ENCODE data around the gene HSFX3.
"Not testable (repeated sequence)": the region's sequence is repeated elsewhere in the genome, so short reads cannot be mapped to it uniquely, and the experiment has no call there.

HSFX3 gene

DNA sequence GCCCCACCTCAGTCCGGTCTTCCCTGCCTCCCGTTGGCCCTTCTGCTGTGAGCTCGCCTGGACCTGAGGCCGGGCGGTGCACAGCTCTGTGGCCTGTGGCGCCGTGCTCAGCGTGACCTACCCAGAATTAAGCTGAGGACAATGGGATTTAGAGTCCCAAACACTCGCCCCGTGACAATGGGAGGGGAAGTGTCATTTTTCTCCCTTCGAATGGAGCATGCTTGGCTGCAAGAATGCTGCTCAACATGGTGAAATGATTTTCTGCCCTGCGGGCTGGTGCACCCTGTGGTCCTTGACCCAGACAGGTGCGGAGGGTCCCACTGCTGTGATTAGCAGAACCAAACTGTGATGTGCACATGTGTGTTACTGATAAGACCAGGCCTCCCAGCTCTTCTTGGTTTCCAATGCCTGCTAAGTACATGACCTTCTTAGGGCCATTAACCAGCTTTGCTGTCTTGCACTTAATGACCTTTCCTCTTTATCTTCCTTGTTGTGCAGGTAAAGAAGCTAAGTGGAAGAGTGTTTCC lies 8.1 kb downstream of the HSFX3 start:
- TF ChIP-seq, protein P1, sequence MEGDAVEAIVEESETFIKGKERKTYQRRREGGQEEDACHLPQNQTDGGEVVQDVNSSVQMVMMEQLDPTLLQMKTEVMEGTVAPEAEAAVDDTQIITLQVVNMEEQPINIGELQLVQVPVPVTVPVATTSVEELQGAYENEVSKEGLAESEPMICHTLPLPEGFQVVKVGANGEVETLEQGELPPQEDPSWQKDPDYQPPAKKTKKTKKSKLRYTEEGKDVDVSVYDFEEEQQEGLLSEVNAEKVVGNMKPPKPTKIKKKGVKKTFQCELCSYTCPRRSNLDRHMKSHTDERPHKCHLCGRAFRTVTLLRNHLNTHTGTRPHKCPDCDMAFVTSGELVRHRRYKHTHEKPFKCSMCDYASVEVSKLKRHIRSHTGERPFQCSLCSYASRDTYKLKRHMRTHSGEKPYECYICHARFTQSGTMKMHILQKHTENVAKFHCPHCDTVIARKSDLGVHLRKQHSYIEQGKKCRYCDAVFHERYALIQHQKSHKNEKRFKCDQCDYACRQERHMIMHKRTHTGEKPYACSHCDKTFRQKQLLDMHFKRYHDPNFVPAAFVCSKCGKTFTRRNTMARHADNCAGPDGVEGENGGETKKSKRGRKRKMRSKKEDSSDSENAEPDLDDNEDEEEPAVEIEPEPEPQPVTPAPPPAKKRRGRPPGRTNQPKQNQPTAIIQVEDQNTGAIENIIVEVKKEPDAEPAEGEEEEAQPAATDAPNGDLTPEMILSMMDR (IDR thresholded peaks at IDR 0.05; ENCODE audit: low read length, missing control alignments): no peak

DNA sequence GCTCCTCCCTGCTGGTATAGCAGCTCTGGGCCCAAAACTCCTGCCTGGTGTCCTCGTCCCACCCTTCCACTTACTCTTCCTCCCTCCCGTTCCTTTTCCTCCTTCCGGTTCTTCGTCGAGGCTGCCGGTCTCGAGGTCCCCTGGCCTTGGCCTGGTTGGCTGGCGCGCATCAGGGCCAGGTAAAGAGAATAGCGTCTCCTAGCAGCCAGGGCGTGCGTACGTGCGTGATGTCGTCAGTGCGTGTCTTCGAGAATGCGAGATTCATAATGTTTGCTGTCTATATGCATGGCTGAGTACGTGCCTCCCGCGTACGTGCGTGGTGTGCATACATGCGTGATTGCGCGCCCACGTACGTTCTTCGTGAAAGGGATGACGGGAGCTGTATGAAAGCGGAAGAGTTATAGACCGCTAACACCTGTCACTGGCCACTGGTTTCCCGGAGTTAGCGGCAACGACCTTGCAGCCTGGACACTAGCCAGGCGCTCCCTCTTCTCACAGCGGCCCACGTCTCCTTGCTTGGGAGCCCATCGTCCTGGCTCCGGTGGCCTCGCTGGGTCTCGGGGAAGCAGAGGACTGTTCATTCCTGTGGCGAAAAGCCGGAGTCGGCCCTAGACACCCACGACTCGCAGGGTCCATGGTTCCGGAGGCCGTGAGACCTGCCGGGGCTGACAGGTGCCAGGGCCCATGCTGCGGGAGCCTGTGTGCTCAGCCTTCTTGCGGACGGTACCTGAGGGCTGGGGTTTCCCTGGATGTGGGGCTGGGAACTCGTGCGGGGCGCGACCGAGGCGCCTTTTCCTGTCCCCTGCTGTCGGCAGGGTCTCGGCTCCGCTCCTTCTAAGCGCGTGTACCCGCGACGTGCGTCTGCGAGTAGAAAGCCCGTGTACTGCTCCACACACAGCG lies 8.9 kb downstream of the HSFX3 start, which contains the start of gene EOLA1:
TSS of gene EOLA1 (plus strand) at position 392 of the 900 bp plus-strand sequence. CDS start 4,619 bp downstream, outside the sequence.
- peak within 1 kb of the TSS; percentile 79 for H3K4me3 ChIP-seq (replicated peaks; ENCODE audit: low read depth, low read length)
- TF ChIP-seq, protein P1 (IDR thresholded peaks at IDR 0.05; ENCODE audit: low read length, missing control alignments): no peak
- peak; percentile 98 for DNase-seq (ENCODE audit: low read depth)

More for the DNA sequence above, 8.1 kb downstream of the HSFX3 start:
- peak overlapping the region; percentile 79 for H3K4me3 ChIP-seq (replicated peaks; ENCODE audit: low read depth, low read length)
- DNase-seq (ENCODE audit: low read depth): no peak

DNA sequence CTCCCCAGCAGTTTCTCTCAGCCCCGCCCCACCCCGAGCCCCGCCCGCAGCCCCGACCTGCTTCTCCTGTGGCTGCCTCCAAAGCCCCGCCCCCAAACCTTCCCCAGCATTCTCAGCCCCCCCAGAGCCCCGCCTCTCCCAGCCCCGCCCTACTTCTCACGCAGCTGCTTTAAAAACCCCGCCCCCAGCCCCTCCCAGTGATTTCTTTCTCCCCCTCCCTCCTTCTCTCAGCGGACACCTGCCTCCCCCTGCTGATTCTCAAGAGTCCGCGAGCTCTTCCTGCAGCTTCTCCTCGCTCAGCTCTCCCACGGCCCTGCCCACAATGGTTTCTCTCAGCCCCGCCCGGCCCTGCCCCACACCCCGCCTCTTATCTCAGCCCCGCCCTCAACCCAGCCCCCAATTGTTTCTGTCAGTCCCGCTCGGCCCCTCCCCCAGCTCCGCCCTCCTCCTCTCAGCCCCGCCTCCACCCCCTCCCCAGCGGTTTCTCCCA lies 9.5 kb downstream of the HSFX3 start:
- peak; percentile 89 for DNase-seq (ENCODE audit: low read depth)
- H3K4me3 ChIP-seq (replicated peaks; ENCODE audit: low read depth, low read length): peak overlapping the region; percentile 79

DNA sequence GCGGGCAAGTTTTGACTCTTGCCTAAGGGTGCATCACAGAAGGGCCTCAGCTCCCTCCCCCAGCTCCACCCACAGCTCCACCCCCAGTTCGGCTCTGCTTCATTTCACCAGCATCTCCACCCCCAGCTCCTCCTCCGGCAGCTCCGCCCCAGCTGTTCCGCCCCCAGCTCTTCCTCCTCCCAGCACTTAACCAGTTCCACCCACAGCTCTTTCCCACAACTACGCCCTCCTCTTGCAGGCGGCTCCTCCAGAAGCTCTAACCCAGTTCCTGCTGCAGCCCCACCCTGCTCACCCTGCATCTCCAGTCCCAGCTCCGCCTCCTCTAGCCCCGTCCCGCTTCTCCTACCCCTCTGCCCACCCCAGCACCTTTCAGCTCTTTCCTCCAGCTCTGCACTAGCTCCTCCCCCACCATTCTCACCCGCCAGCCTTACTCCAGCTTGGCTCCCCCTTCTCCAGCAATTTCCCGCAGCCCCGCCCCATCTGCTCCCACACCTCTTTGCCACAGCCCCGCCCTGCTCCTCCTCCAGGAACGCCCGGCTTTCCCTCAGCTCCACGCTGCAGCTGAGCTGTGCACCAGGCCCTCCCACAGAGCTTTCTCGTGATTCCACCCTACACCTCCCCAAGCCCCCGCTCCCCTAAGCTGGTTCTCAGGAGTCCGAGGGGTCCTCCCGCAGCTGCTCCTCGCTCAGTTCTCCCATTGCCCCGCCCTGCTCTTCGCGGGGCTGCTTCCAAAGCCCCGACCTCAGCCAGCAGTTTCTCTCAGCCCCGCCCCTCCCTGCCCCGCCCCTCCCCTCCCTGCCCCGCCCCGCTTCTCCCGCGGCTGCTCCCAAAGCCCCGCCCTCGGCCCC lies 10.2 kb downstream of the HSFX3 start:
- peak overlapping the region; percentile 58 for H3K4me3 ChIP-seq (replicated peaks; ENCODE audit: low read depth, low read length)
- DNase-seq (ENCODE audit: low read depth): peak; percentile 95
- TF ChIP-seq, protein P1 (IDR thresholded peaks at IDR 0.05; ENCODE audit: low read length, missing control alignments): no peak

More for the DNA sequence above, 9.5 kb downstream of the HSFX3 start:
- TF ChIP-seq, protein P1 (IDR thresholded peaks at IDR 0.05; ENCODE audit: low read length, missing control alignments): no peak

DNA sequence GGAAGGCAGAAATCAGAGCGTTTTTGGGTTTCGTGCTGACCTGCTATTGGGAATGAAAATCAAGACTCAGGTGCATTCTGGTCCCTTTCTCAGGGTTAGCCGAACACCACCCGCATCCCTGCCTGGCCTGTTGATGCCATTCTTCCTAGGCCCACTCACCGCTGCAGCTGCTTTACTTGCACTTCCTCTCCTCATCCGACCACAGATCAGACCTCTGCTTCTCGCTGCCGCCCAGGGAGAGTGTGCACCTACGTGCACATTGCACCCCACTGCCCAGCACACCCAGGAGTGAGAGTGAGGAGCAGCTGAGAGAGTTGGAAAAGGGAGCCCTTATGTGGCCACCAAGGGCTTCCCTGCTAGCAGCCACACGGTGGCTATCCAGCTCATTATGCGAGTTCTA lies 12.2 kb downstream of the HSFX3 start:
- H3K4me3 ChIP-seq (replicated peaks; ENCODE audit: low read depth, low read length); DNase-seq (ENCODE audit: low read depth): not testable (repeated sequence)

DNA sequence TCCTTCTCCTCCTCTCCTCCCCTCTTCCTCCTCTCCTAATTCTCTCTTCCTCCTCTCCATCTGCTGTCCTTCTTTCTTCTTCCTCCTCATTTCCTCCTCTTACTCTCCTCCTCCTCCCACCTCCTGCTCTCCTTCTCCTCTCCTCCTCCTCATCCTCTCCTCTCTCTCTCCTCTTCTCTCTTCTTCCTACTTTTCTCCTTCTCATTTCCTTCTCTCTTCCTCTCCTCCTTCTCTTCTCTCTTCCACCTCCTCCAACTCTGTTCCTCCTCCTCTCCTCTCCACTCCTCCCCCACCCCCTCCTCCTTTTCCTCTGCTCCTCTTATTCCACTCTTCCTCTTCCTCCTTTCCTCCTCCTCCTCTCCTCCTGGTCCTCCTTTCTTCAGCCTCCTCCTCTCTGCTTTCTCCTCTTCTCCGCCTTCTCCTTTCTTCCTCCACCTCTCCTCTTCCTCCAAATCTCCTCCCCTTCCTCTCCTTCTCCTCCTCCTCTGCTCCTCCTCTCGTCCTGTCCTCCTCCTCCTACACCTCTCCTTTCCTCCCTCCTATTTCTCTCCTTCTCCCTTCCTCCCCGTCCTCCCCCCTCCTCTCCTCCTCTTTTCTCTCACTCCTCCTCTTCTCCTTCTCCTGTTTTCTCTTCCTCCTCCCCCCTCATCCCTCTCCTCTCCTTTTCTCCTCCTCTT lies 14.7 kb downstream of the HSFX3 start:
- DNase-seq (ENCODE audit: low read depth); H3K4me3 ChIP-seq (replicated peaks; ENCODE audit: low read depth, low read length): not testable (repeated sequence)

DNA sequence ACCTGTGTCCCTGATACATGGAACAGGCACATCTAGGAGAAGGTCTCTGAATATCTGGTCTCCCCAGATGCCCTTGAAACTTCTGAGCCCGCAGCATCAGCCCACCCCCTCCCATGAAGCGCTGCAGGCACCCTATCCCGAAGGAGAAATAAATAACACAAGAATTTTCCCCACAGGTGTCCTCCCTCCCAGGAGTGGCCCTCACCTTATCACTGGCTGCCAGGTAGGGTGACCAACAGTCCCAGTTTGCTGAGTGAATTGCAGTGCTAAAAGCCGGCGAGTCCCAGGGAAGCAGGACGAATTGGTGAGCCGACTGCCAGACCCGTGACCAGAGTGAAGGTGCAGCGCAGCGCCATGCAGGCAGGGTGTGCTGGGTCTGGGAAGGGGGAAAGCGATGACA lies 15.7 kb downstream of the HSFX3 start:
- not testable (repeated sequence) for H3K4me3 ChIP-seq (replicated peaks; ENCODE audit: low read depth, low read length); DNase-seq (ENCODE audit: low read depth)

DNA sequence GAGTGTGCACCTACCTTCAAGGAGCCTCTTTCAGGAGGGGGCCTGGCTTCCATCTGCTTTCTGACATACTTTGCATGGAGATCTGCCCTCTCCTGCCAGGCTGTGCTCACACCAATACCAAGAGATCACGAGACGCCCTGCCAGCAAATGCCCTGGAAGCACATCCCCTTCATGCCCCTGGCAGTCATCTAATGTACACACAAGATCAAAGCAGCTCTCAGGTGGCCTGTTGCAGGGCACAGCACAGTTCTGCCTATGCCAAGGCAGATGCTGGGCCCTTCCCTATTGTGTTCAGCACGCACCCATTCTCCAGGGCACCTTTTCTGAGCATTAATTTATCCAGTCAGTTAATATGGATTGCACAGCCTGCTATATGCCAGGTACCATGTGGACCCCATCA lies 16.9 kb downstream of the HSFX3 start:
- not testable (repeated sequence) for DNase-seq (ENCODE audit: low read depth); H3K4me3 ChIP-seq (replicated peaks; ENCODE audit: low read depth, low read length)
